Aorta (tissue), 5 donors: ENCODE data around the gene GAREM1. TPM values are rescaled to one million over a fixed set of nuclear protein-coding genes. Genes with fewer than 3 reads are reported as not detected.

Source experiments
- ATAC-seq: fragments of 200-7000 bp; cut with Tn5 transposase; one replicate; pipeline ENCODE4 v1.9.1; 2022; ENCODE audit warnings: moderate library complexity; ENCODE audit not compliant: low FRiP score
- DNase-seq, 2 donors: peaks; one replicate each; pipeline ENCODE4 v3.0.0-alpha.2; 2020
- H3K27ac ChIP-seq, 2 donors: one replicate each; pipeline ENCODE4 v1.5.1; 2013; ENCODE audit warnings: low read length in 2 of 2, mild to moderate bottlenecking in 2 of 2, moderate library complexity in 2 of 2, control low read depth in 1 of 2, inconsistent platforms in 1 of 2, low read depth in 1 of 2
- H3K27me3 ChIP-seq, 2 donors: one replicate each; pipeline ENCODE4 v1.6.1; 2013; ENCODE audit warnings: control low read depth in 1 of 2, low read length in 1 of 2, mild to moderate bottlenecking in 1 of 2, moderate library complexity in 1 of 2; ENCODE audit not compliant: insufficient read depth in 2 of 2, control insufficient read depth in 1 of 2
- H3K36me3 ChIP-seq, 2 donors: one replicate each; pipeline ENCODE4 v1.6.1; 2013; ENCODE audit warnings: control low read depth in 1 of 2, low read length in 1 of 2, mild to moderate bottlenecking in 1 of 2; ENCODE audit not compliant: insufficient read depth in 2 of 2, control insufficient read depth in 1 of 2
- H3K4me1 ChIP-seq, 2 donors: one replicate each; pipeline ENCODE4 v1.6.1; 2013; ENCODE audit warnings: low read length in 2 of 2, control low read depth in 1 of 2, mild to moderate bottlenecking in 1 of 2, moderate library complexity in 1 of 2; ENCODE audit not compliant: insufficient read depth in 2 of 2, control insufficient read depth in 1 of 2
- H3K4me3 ChIP-seq, 2 donors: one replicate each; pipeline ENCODE4 v1.5.1; 2013; ENCODE audit warnings: low read length in 2 of 2, control low read depth in 1 of 2, mild to moderate bottlenecking in 1 of 2
- H3K9me3 ChIP-seq: one replicate; pipeline ENCODE4 v1.6.1; 2013; ENCODE audit warnings: mild to moderate bottlenecking, low read length; ENCODE audit not compliant: control insufficient read depth
- WGBS, 2 donors: extraction: QIAGEN DNeasy Blood & Tissue Kit; methylation state at CpG; one replicate each; pipeline ENCODE4 v1.1.7; 2013; 5-methylcytosine and 5-hydroxymethylcytosine counted together
- intact Hi-C, 2 donors: fragments of 100-400 bp; cut with DNase I; formaldehyde crosslinking; loops; one replicate each; pipeline versions ENCODE4 v1.14.2 to v1.15.0; 2022
- polyA plus RNA-seq, 2 donors: library from polyadenylated mRNA; stranded (reverse); fragments of 200-250 nt; gene quantifications; one replicate each; pipeline ENCODE4 v1.2.3, GENCODE V29; 2013
- total RNA-seq, 2 donors: library from RNA; stranded (reverse); fragmentation: NEBNext Ultra II Directional; extraction: Animal tissue kit (Norgen Biotek cat#: 25700); gene quantifications; one replicate each; pipeline ENCODE4 v1.2.1, GENCODE V29; 2021
- donor health status: healthy with polysubstance abuse.
- donor health status: Bipolar disorder and iron deficiency.
- donor health status: DM: no; HTN: no; CAD: no.
- donor health status: DM: no; HTN: no; CAD: no.
- donor health status: DM: yes; HTN: yes; CAD: no.

Gene GAREM1
- total and polyA plus RNA-seq, 4 donors = 2.4 to 24.0 (median 7.0) TPM

DNA sequence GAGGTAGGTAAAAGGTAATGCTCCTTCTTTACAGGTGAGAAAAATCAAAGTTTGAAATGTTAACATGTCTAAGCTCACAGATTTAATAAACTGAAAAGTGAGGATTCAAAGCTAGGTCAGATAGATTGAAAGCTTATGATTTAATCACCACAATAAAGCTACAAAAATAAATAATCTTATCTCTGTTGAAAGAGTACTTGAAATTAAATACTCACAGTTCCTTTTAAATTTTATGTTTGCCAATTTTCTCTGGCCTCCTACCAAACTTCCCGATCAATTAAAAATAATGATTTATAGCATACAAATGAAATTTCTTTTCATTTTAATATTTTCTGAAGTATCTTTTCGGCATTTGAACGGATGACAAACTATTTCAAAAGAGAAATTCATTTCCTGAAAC is 77.3 kb downstream of the GAREM1 start:
- Histone ChIP-seq H3K4me1 (no peaks in the 10 kb centered on the region), H3K36me3 (no peaks in the 10 kb centered on the region), H3K9me3 (no peaks in the 10 kb centered on the region), H3K4me3 (no peak overlapping the region), H3K27ac (no peak overlapping the region), H3K27me3 (no peaks in the 10 kb centered on the region)
- intact Hi-C loops = no loop called here
- WGBS, 2 donors = 62 to 67% methylated on average over 3 of the region's 3 CpGs
- DNase-seq = no peak
- no peak for ATAC-seq

DNA sequence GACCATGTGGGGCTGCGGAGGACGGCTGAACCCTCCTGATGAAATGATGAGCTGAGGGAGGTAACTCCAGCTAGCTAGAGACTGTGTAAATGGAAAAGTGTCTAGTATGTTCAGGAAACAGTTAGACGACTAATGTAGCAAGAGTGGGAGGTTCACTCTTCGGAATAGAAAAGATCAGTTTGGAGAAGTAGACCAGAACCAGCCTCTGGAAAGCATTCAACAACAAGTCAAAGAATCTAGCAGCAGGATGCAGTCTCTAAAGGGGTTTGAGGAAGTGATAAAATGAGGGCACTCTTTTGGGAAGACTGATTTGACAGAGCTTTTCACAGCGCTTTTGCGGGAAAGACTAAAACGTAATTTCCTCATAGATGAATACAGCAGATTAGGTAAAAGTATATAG is 79.6 kb downstream of the GAREM1 start:
- H3K4me3 ChIP-seq = no peak overlapping the region
- ATAC-seq = no peak
- 89 to 92% methylated on average over 7 of the region's 7 CpGs for WGBS, 2 donors

DNA sequence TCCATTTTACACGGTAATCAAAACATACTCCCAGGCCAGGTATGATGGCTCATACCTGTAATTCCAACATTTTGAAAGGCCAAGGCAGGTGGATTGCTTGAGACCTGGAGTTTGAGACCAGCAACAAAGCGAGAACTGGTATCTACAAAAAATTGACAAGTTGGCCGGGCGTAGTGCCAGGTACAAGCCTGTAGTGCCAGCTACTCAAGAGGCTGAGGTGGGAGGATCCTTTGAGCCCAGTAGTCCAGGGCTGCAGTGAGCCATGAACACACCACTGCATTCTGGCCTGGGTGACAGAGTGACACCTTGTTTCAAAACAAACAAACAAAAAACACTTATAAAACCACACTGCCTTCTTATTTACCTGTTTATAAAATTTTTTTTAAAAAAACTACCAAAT is 80.8 kb downstream of the GAREM1 start:
- WGBS, 2 donors = 76 to 80% methylated on average over 4 of the region's 4 CpGs
- intact Hi-C loops = loop anchor here in 1 of 2 donors (10.0 kb wide), 1 partner anchor 55 kb away; no protein-coding TSS in a partner anchor
- no peaks in the 10 kb centered on the region for H3K9me3 ChIP-seq
- DNase-seq = no peak
- H3K36me3 ChIP-seq = no peaks in the 10 kb centered on the region
- H3K4me3 ChIP-seq = no peak overlapping the region
- peaks cover 0 to 9% of the 10 kb centered on the region in 2 donors for H3K4me1 ChIP-seq
- no peak overlapping the region for H3K27ac ChIP-seq
- ATAC-seq = no peak
- H3K27me3 ChIP-seq = no peaks in the 10 kb centered on the region

More for the DNA sequence above, 79.6 kb downstream of the GAREM1 start:
- no peak for DNase-seq
- no peaks in the 10 kb centered on the region for H3K36me3 ChIP-seq
- intact Hi-C loops = no loop called here
- peaks cover 0 to 3% of the 10 kb centered on the region in 2 donors for H3K4me1 ChIP-seq
- no peaks in the 10 kb centered on the region for H3K9me3 ChIP-seq
- no peaks in the 10 kb centered on the region for H3K27me3 ChIP-seq
- H3K27ac ChIP-seq = no peak overlapping the region

DNA sequence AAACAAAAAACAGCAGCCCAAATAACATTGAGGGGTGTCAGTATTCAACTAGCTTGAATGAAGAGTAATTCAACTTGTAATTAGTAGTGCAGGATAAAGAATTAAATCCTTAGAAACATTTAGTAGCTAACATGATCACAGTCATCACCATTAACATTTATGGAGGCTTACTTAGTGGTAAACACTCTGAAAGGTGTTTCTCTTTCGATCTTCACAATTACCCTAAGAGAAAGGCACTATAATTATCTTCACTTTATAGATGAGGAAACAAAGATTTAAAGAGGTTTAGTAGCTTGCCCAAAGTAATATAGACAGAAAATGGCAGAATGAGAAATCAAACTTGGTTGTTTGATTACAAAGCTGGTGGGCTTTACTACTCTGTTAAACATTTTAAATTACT is 81.5 kb downstream of the GAREM1 start:
- no peak for ATAC-seq
- Histone ChIP-seq H3K4me3 (no peak overlapping the region), H3K4me1 (peaks cover 0 to 9% of the 10 kb centered on the region in 2 donors), H3K27me3 (no peaks in the 10 kb centered on the region), H3K36me3 (no peaks in the 10 kb centered on the region), H3K9me3 (no peaks in the 10 kb centered on the region), H3K27ac (no peak overlapping the region)
- DNase-seq = no peak
- intact Hi-C loops = loop anchor here in 1 of 2 donors (10.0 kb wide), 1 partner anchor 56 kb away; no protein-coding TSS in a partner anchor
- WGBS, 2 donors = 96 to 97% methylated on average over 1 of the region's 1 CpG

DNA sequence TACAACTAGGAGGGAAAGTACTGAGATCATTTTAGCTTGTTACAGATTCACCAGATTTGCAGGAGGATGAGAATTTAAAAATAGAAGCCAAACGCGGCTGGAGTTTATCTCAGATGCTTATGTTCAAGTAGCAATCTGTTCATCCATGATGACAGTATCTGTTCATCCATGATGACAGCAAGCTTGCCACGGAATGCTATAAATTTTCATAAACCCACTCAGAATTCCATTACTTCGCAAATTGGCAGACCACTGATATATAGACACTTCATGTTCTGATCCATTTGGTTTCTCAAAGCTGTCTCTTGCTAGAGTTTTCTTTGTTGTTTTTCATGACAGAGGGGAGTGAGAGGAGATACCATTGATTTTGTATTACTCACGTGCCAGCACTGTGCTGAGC is 84.2 kb downstream of the GAREM1 start:
- Histone ChIP-seq H3K27me3 (no peaks in the 10 kb centered on the region), H3K4me1 (peaks cover 4 to 9% of the 10 kb centered on the region in 2 donors), H3K4me3 (no peak overlapping the region), H3K27ac (no peak overlapping the region), H3K36me3 (no peaks in the 10 kb centered on the region), H3K9me3 (no peaks in the 10 kb centered on the region)
- intact Hi-C loops = loop anchor here in 1 of 2 donors (10.0 kb wide), 1 partner anchor 58 kb away; no protein-coding TSS in a partner anchor
- 80% methylated on average over 5 of the region's 5 CpGs for WGBS, 2 donors
- ATAC-seq (no peak), DNase-seq (no peak)

DNA sequence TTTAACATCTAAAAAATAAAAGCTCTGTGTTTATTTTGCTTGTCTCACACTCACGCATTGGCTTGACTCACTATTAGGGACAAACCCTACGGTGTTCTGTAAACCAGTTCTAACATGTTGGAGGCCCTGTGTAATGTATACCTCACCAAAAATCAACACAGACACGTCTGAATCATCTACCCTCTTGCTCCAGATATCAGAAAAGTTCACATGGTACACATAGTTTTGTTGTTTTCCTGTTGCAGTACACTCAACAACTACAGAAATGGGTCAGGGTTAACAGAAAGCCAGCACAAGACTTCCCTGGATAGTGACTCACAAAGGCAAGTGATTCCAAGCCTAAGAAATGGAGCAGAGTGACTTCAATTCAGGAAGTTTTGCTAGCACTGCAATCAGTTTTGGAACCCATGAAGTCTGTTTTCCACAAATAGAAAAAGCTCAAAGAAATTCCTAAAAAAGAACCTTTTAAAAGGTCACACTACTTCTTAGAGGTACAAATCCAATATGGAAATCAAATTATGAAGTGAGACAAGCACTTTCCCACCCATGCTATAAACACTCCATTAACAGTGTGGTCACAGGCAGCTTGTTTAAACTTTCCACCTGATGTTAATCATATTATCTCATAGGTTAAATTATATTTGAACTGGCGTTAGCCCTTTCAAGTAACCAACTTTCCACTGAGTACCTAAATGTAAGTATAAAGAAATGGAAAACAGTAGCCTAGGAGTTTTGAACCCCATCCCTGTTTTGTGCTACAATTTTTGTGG is 87.4 kb downstream of the GAREM1 start:
- DNase-seq (no peak), ATAC-seq (peak; percentile 88)
- Histone ChIP-seq H3K27ac (peak overlapping the region in 1 of 2 donors; percentile 32), H3K9me3 (no peaks in the 10 kb centered on the region), H3K4me1 (peaks cover 4 to 13% of the 10 kb centered on the region in 2 donors), H3K4me3 (no peak overlapping the region), H3K27me3 (no peaks in the 10 kb centered on the region), H3K36me3 (no peaks in the 10 kb centered on the region)
- intact Hi-C loops = loop anchor here (5.0 to 10.0 kb wide), 3 partner anchors 39 to 106 kb away; no protein-coding TSS in a partner anchor
- WGBS, 2 donors = 5 to 8% methylated on average over 4 of the region's 4 CpGs

DNA sequence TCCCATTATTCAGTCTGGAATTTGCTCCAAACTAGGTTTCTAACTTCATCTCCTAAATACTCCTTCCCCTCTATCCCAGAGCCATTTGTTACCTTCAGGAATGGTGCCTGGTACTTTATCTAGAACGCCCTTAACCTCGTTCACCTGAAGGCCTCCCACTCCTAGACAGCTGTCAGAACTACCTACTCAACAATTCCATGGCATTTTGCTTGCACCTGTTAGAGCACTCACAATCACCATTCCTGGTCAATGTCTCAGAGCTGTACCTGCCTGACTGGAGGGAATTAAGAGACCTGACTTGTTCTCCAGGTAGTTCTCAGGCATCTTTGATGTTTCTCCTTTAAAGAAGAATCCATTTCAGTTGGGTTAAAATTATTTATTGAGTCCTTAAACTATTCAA is 88.9 kb downstream of the GAREM1 start:
- no peaks in the 10 kb centered on the region for H3K27me3 ChIP-seq
- 95 to 97% methylated on average over 2 of the region's 2 CpGs for WGBS, 2 donors

DNA sequence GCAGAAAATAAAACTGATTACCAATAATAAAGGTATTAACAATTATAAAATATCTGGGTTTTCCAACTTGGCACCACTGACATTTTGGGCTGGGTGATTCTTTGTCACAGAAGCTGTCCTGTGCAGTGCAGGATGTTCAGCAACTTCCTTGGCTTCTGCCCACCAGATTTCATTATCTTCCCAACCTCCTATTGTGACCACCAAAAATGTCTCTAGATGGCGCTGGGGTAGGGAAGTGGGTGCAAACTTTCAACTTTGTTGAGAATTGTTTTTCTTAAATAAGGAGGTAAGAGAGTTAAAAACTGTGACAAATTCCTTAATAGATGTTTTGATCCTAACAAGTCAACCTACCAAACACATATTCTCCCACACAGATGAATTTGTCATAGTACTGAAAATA is 90.1 kb downstream of the GAREM1 start:
- H3K4me1 ChIP-seq = peaks cover 4 to 10% of the 10 kb centered on the region in 2 donors
- 71 to 74% methylated on average over 1 of the region's 1 CpG for WGBS, 2 donors
- no peak for ATAC-seq
- no peak for DNase-seq
- intact Hi-C loops = loop anchor here (5.0 to 10.0 kb wide), 3 partner anchors 42 to 103 kb away; no protein-coding TSS in a partner anchor
- H3K27ac ChIP-seq = peak overlapping the region in 1 of 2 donors; percentile 57
- H3K4me3 ChIP-seq = no peak overlapping the region
- no peaks in the 10 kb centered on the region for H3K27me3 ChIP-seq
- H3K9me3 ChIP-seq = no peaks in the 10 kb centered on the region
- H3K36me3 ChIP-seq = no peaks in the 10 kb centered on the region

More for the DNA sequence above, 88.9 kb downstream of the GAREM1 start:
- no peak for ATAC-seq
- Histone ChIP-seq H3K4me1 (peaks cover 4 to 14% of the 10 kb centered on the region in 2 donors), H3K9me3 (no peaks in the 10 kb centered on the region), H3K27ac (peak overlapping the region; percentile 57 to 90), H3K36me3 (no peaks in the 10 kb centered on the region), H3K4me3 (no peak overlapping the region)
- intact Hi-C loops = loop anchor here (1.0 to 10.0 kb wide), 4 partner anchors 41 to 104 kb away; partner anchors contain the start of gene GAREM1 (in 1 of the 2)
- no peak for DNase-seq

DNA sequence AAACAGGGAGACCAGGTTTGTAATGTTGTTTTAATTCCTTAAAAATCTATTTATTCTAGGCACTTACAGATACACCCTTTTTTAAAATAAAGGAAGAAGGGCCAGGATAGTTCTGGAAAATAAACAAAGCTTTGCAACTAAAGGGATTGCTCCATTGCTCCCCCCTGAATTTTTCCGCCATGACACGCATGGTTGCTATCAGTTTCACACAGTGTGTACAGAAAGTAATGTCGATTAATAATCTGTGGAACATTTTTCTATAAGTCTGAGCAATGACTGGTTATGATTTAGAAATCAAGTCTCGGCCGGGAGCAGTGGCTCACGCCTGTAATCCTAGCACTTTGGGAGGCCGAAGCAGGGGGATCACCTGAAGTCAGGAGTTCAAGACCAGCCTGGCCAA is 90.8 kb downstream of the GAREM1 start:
- peaks cover 4 to 5% of the 10 kb centered on the region in 2 donors for H3K4me1 ChIP-seq
- H3K27me3 ChIP-seq = no peaks in the 10 kb centered on the region
- H3K36me3 ChIP-seq = no peaks in the 10 kb centered on the region
- H3K27ac ChIP-seq = no peak overlapping the region
- ATAC-seq (no peak), DNase-seq (no peak)
- no peaks in the 10 kb centered on the region for H3K9me3 ChIP-seq
- H3K4me3 ChIP-seq = no peak overlapping the region
- intact Hi-C loops = loop anchor here (5.0 to 10.0 kb wide), 3 partner anchors 42 to 103 kb away; no protein-coding TSS in a partner anchor
- WGBS, 2 donors = 90 to 92% methylated on average over 7 of the region's 7 CpGs
